Measurements from ENCODE around the gene TTLL4.

Gene TTLL4

GRCh38 chr2:218804817-218805216 is 94.2 kb downstream of the TTLL4 start:
- Histone ChIP-seq H3K9me3 (ENCODE audit: insufficient read depth, low read length) (no peaks in the 10 kb centered on the region), H3K4me1 (ENCODE audit: low read length) (no peaks in the 10 kb centered on the region), H2AFZ (ENCODE audit: low read depth, low read length) (no peak overlapping the region), H3K4me3 (ENCODE audit: low read length) (no peak overlapping the region), H3K27me3 (ENCODE audit: low read depth, low read length) (no peaks in the 10 kb centered on the region), H3K4me2 (ENCODE audit: low read length) (no peak overlapping the region), H4K20me1 (ENCODE audit: insufficient read depth, low read length) (no peaks in the 10 kb centered on the region), H3K9ac (ENCODE audit: low read length) (no peak overlapping the region), H3K36me3 (replicated peaks; ENCODE audit: low read depth, low read length) (no peaks in the 10 kb centered on the region), H3K79me2 (ENCODE audit: low read length) (no peaks in the 10 kb centered on the region), H3K27ac (ENCODE audit: low read length) (no peak overlapping the region)
- TF ChIP-seq EZH2phosphoT487 (IDR thresholded peaks at IDR 0.05; ENCODE audit: low read depth), result no peak
- TF ChIP-seq CTCF (IDR thresholded peaks at IDR 0.05; ENCODE audit: low read depth, low read length), result no peak
